Measurements from ENCODE around the gene TPCN1. TPM values are rescaled to one million over a fixed set of nuclear protein-coding genes. Genes with fewer than 3 reads are reported as not detected.

The TPCN1 gene
- total and polyA plus RNA-seq, 2 donors (not counting 1 experiment from before 2014, with no cell fraction given), result 17.2 to 17.8 TPM

- Histone ChIP-seq H3K4me3 (replicated peaks in 1 of 4; ENCODE audit: control extremely low read depth in 1 of 4, insufficient read depth in 1 of 4, low read depth in 3 of 4, low read length in 4 of 4) (no peak overlapping the region), H3K27me3 (ENCODE audit: control insufficient read depth, insufficient read depth, low read length) (no peaks in the 10 kb centered on the region), H3K4me1 (ENCODE audit: control insufficient read depth, extremely low read depth, insufficient read depth, low read length) (peaks cover 2% of the 10 kb centered on the region), H3K9ac (ENCODE audit: insufficient read depth, low read length) (no peak overlapping the region), H3K4me2 (ENCODE audit: extremely low read depth, insufficient read depth, low read length) (no peak overlapping the region), H3K79me2 (ENCODE audit: control insufficient read depth, insufficient read depth, low read length) (no peaks in the 10 kb centered on the region), H3K9me3 (ENCODE audit: control insufficient read depth, insufficient read depth, low read depth, low read length) (no peaks in the 10 kb centered on the region), H2AFZ (ENCODE audit: low read length) (no peak overlapping the region), H3K27ac (ENCODE audit: insufficient read depth, low read length) (no peak overlapping the region), H4K20me1 (ENCODE audit: control insufficient read depth, extremely low read depth, insufficient read depth, low read length) (no peaks in the 10 kb centered on the region), H3K36me3 (ENCODE audit: control insufficient read depth, insufficient read depth, low read length) (peaks cover 13% of the 10 kb centered on the region)
- DNase-seq (ENCODE audit: low read depth in 2 of 2), result no peak
- no peak for TF ChIP-seq CTCF (conservative IDR thresholded peaks at IDR 0.05 in 1 of 2, IDR thresholded peaks at IDR 0.05 in 1 of 2; ENCODE audit: low read depth in 1 of 2, low read length in 2 of 2)
- TF ChIP-seq EZH2 (IDR thresholded peaks at IDR 0.05; ENCODE audit: low read length, missing control alignments), result no peak
Observed at GRCh38 chr12:113233967-113234366, 12.7 kb downstream of the TPCN1 start.

GRCh38 chr12:113234483-113234882 is 13.2 kb downstream of the TPCN1 start:
- Histone ChIP-seq H3K9me3 (ENCODE audit: control insufficient read depth, insufficient read depth, low read depth, low read length) (no peaks in the 10 kb centered on the region), H3K36me3 (ENCODE audit: control insufficient read depth, insufficient read depth, low read length) (peaks cover 13% of the 10 kb centered on the region), H3K9ac (ENCODE audit: insufficient read depth, low read length) (no peak overlapping the region), H3K27ac (ENCODE audit: insufficient read depth, low read length) (no peak overlapping the region), H3K4me2 (ENCODE audit: extremely low read depth, insufficient read depth, low read length) (no peak overlapping the region), H3K4me1 (ENCODE audit: control insufficient read depth, extremely low read depth, insufficient read depth, low read length) (peaks cover 5% of the 10 kb centered on the region), H3K79me2 (ENCODE audit: control insufficient read depth, insufficient read depth, low read length) (no peaks in the 10 kb centered on the region), H2AFZ (ENCODE audit: low read length) (no peak overlapping the region), H4K20me1 (ENCODE audit: control insufficient read depth, extremely low read depth, insufficient read depth, low read length) (no peaks in the 10 kb centered on the region), H3K4me3 (replicated peaks in 1 of 4; ENCODE audit: control extremely low read depth in 1 of 4, insufficient read depth in 1 of 4, low read depth in 3 of 4, low read length in 4 of 4) (no peak overlapping the region), H3K27me3 (ENCODE audit: control insufficient read depth, insufficient read depth, low read length) (no peaks in the 10 kb centered on the region)
- no peak for DNase-seq (ENCODE audit: low read depth in 2 of 2)
- TF ChIP-seq CTCF (conservative IDR thresholded peaks at IDR 0.05 in 1 of 2, IDR thresholded peaks at IDR 0.05 in 1 of 2; ENCODE audit: low read depth in 1 of 2, low read length in 2 of 2) (no peak), EZH2 (IDR thresholded peaks at IDR 0.05; ENCODE audit: low read length, missing control alignments) (no peak)

GRCh38 chr12:113235976-113236375 is 14.7 kb downstream of the TPCN1 start:
- no peak overlapping the region for H3K4me2 ChIP-seq (ENCODE audit: extremely low read depth, insufficient read depth, low read length)
- DNase-seq (ENCODE audit: low read depth in 2 of 2), result no peak
- H3K4me3 ChIP-seq (replicated peaks in 1 of 4; ENCODE audit: control extremely low read depth in 1 of 4, insufficient read depth in 1 of 4, low read depth in 3 of 4, low read length in 4 of 4), result no peak overlapping the region
- H3K27me3 ChIP-seq (ENCODE audit: control insufficient read depth, insufficient read depth, low read length), result no peaks in the 10 kb centered on the region
- H3K79me2 ChIP-seq (ENCODE audit: control insufficient read depth, insufficient read depth, low read length), result no peaks in the 10 kb centered on the region
- H2AFZ ChIP-seq (ENCODE audit: low read length), result no peak overlapping the region
- no peak overlapping the region for H3K9ac ChIP-seq (ENCODE audit: insufficient read depth, low read length)
- H3K27ac ChIP-seq (ENCODE audit: insufficient read depth, low read length), result no peak overlapping the region
- TF ChIP-seq EZH2 (IDR thresholded peaks at IDR 0.05; ENCODE audit: low read length, missing control alignments) (no peak), CTCF (conservative IDR thresholded peaks at IDR 0.05 in 1 of 2, IDR thresholded peaks at IDR 0.05 in 1 of 2; ENCODE audit: low read depth in 1 of 2, low read length in 2 of 2) (no peak)
- peaks cover 8% of the 10 kb centered on the region for H3K36me3 ChIP-seq (ENCODE audit: control insufficient read depth, insufficient read depth, low read length)
- H4K20me1 ChIP-seq (ENCODE audit: control insufficient read depth, extremely low read depth, insufficient read depth, low read length), result no peaks in the 10 kb centered on the region
- H3K4me1 ChIP-seq (ENCODE audit: control insufficient read depth, extremely low read depth, insufficient read depth, low read length), result peaks cover 7% of the 10 kb centered on the region
- H3K9me3 ChIP-seq (ENCODE audit: control insufficient read depth, insufficient read depth, low read depth, low read length), result no peaks in the 10 kb centered on the region
